Activated CD4-positive, alpha-beta T cell treated with anti-CD3 and anti-CD28 coated beads, Interleukin-2, amount 10 ng/mL, durations not matched to agents 24 days and 14 days (primary cell): ENCODE data around the gene SRGAP3. TPM values are rescaled to one million over a fixed set of nuclear protein-coding genes. Genes with fewer than 3 reads are reported as not detected.

Source experiments
- DNase-seq: peaks from one replicate; pipeline ENCODE4 v3.0.0; 2022
- H3K27ac Mint-ChIP-seq: one replicate; pipeline ENCODE4 v1.8.0; 2022; ENCODE audit warnings: mild to moderate bottlenecking, mixed read lengths
- H3K27me3 Mint-ChIP-seq: one replicate; pipeline ENCODE4 v1.8.0; 2022; ENCODE audit warnings: mixed read lengths
- H3K36me3 Mint-ChIP-seq: one replicate; pipeline ENCODE4 v1.8.0; 2022; ENCODE audit warnings: low read depth, mild to moderate bottlenecking, mixed read lengths
- H3K4me1 Mint-ChIP-seq: one replicate; pipeline ENCODE4 v1.8.0; 2021; ENCODE audit warnings: mixed read lengths
- H3K4me3 Mint-ChIP-seq: one replicate; pipeline ENCODE4 v1.8.0; 2022; ENCODE audit warnings: mild to moderate bottlenecking, moderate library complexity, mixed read lengths
- H3K9me3 Mint-ChIP-seq: one replicate; pipeline ENCODE4 v1.8.0; 2021; ENCODE audit warnings: mixed read lengths
- intact Hi-C: fragments of 100-400 bp; cut with micrococcal nuclease; formaldehyde crosslinking; loops from one replicate; pipeline ENCODE4 v1.15.1; 2023
- total RNA-seq: library from RNA; stranded (reverse); gene quantifications from 2 replicates; pipeline ENCODE4 v1.2.3, GENCODE V29; 2022

SRGAP3 gene
- total RNA-seq, 1 donor from 2014 or later = 0.40 TPM

DNA sequence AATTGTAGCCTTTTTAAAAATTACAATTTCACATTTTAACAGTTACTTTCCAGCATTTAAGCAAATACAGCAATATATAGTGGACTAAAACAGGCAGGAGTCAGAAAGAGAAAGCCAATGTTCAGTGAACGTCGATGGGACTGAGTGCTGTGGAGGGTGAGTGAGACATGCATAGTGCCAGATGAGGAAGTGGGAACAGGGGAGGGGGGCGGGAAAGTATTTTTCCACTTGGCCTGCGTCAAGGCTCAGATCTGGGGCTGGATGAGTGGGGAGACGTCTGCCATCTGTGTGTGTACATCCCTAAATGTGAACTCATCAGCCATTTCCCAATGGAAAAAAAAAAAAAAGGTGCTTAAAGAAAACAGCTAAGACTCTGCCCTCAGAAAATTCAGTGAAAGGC, 266.9 kb downstream of the SRGAP3 start:
- Mint-ChIP-seq H3K27me3 (peaks cover 12% of the 10 kb centered on the region), H3K4me3 (no peak overlapping the region), H3K4me1 (peaks cover 3% of the 10 kb centered on the region), H3K36me3 (no peaks in the 10 kb centered on the region), H3K9me3 (no peaks in the 10 kb centered on the region), H3K27ac (no peak overlapping the region)
- intact Hi-C loops = no loop called here
- DNase-seq = no peak

DNA sequence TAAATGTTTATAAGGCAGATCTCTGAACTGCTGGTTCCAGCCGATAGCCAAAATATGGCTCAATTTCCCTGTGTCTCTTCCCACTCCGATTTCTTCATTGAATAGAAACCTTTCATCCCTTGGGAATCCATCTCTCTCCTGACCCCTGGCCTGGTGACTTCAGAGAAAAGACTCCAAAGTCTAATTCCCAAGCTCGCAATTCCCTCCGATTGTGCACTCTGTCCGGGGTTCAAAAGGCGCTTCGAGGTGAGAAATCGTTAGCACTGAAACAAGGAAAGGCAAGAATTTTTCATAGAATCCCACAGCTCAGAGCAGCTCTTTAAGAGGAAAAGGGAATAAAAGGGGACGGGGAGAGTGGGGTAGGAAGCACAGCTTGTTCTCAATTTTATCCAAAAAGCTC, 267.7 kb downstream of the SRGAP3 start:
- no peak for DNase-seq
- H3K4me3 Mint-ChIP-seq = no peak overlapping the region
- peaks cover 12% of the 10 kb centered on the region for H3K27me3 Mint-ChIP-seq
- H3K9me3 Mint-ChIP-seq = no peaks in the 10 kb centered on the region
- intact Hi-C loops = no loop called here
- H3K27ac Mint-ChIP-seq = no peak overlapping the region
- H3K4me1 Mint-ChIP-seq = peaks cover 3% of the 10 kb centered on the region
- H3K36me3 Mint-ChIP-seq = no peaks in the 10 kb centered on the region

DNA sequence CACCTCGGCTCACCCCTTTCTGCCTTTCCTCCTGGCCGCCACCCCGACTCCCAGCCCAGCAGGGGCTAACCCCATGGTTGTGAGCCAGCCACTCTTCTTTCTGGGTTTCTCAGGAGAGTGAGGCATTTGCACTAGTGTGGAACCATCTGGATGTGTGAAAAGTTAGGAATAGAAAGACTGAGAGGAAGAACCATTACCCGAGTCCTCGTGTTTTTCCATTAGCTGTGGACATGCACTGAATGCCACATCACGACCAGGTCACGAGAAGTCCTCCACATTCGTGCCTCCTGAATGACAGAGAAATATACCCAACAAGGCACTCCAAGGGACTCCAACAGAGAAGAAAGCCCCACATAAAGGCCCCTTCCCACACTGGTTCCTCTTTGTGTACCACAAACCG, 268.1 kb downstream of the SRGAP3 start:
- Mint-ChIP-seq H3K27ac (no peak overlapping the region), H3K4me3 (no peak overlapping the region), H3K36me3 (no peaks in the 10 kb centered on the region), H3K9me3 (no peaks in the 10 kb centered on the region), H3K27me3 (peaks cover 12% of the 10 kb centered on the region), H3K4me1 (peaks cover 3% of the 10 kb centered on the region)
- intact Hi-C loops = no loop called here
- DNase-seq = no peak

DNA sequence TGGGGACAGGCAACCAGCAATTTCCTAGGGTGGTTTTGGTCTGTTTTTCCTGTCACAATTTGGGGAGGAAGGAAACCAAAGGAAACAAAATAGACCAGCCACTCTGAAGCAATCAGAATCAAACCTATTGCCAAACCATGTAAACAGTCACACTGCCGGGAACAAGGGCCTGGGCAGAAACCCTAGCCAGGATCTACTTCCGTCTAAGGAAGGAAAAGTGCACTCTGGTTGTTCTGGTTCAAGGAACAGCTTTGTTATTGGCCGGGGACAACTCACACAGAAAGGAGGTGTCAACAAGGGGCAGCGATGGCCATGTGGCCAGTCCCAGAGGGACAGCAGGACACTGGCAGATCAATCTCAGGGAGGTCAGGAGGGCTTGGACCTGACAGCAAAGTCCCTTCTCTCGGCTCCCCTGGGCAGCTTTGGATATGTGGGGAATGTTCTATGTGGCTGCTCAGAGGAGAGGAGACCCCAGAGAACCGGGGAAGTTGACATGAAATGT, 268.6 kb downstream of the SRGAP3 start:
- no peak overlapping the region for H3K27ac Mint-ChIP-seq
- peaks cover 12% of the 10 kb centered on the region for H3K27me3 Mint-ChIP-seq
- H3K4me3 Mint-ChIP-seq = no peak overlapping the region
- intact Hi-C loops = no loop called here
- peaks cover 3% of the 10 kb centered on the region for H3K4me1 Mint-ChIP-seq
- no peaks in the 10 kb centered on the region for H3K9me3 Mint-ChIP-seq
- DNase-seq = no peak
- no peaks in the 10 kb centered on the region for H3K36me3 Mint-ChIP-seq

DNA sequence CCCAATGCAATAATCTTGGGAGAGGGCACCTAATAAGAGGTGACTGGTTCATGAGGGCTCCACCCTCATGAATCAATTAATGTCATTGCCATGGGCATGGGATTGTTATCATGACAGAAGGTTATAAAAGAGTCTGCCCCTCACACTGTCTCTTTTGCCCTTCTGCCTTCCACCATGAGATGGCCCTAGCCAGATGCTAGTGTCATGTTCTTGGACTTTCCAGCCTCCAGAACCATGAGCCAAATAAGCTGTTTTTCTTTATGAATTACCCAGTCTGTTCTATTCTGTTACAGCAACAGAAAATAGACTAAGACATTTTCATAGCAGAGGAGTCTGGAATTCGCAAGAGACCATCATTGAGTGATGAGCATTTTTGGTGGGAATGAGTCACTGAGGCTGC, 270.2 kb downstream of the SRGAP3 start:
- intact Hi-C loops = loop anchor here (10.0 kb wide), 1 partner anchor 526 kb away; no protein-coding TSS in a partner anchor
- Mint-ChIP-seq H3K4me1 (peaks cover 3% of the 10 kb centered on the region), H3K27me3 (peaks cover 12% of the 10 kb centered on the region), H3K36me3 (no peaks in the 10 kb centered on the region), H3K9me3 (no peaks in the 10 kb centered on the region), H3K4me3 (no peak overlapping the region), H3K27ac (no peak overlapping the region)
- no peak for DNase-seq

DNA sequence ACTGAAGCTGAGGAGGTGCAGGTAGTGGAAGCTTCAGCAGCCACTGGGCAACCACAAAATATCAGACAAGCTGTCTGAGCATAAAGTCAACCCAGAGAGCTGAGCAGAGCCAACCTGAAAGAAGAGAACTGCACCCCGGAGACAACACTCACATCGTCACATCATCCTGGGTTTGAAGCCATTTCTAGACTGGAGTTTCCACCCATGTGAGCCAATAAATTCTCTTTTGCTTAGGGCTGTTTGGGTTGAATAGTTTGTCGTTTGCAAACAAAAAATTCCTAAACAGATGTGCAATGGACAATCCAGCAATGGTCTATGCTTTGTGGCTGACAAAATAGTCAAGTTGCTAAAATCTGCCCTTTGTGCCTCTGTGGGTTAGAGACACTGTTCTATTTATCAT, 270.9 kb downstream of the SRGAP3 start:
- no peak overlapping the region for H3K27ac Mint-ChIP-seq
- intact Hi-C loops = loop anchor here (10.0 kb wide), 1 partner anchor 526 kb away; no protein-coding TSS in a partner anchor
- H3K4me3 Mint-ChIP-seq = no peak overlapping the region
- peaks cover 3% of the 10 kb centered on the region for H3K4me1 Mint-ChIP-seq
- no peak for DNase-seq
- no peaks in the 10 kb centered on the region for H3K9me3 Mint-ChIP-seq
- H3K36me3 Mint-ChIP-seq = no peaks in the 10 kb centered on the region
- peaks cover 12% of the 10 kb centered on the region for H3K27me3 Mint-ChIP-seq

DNA sequence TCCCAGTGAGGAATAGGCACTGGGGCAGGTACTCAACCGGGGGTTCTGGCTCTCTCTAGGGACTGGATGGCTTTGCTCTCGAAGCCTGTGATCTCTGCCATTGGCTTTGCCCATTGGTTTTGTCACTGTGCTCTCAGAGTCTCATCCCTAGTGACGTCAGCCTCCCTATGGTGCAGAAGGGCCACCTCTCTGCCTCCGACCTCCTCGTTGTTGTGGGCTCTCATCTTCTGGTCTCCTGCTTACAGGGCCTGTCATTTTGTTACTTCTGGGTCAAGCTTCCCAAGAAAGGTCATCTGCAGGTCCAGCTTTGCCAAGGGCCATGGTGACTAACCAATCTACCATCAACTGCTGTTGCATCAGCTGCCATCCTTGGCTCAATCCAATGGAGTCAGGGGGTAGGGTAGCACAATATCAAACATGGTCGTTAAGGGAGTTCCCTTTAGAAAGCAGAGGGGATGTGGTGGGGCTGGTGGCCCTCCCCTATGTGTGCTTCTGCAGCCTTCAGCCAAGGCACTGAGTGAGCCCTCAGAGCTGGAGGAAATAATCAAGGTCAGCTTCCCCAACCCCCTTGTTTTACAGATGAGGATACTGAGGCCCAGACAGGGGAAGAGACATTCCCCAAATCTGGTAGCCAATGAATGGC, 272.8 kb downstream of the SRGAP3 start:
- H3K4me1 Mint-ChIP-seq = no peaks in the 10 kb centered on the region
- no peak overlapping the region for H3K4me3 Mint-ChIP-seq
- intact Hi-C loops = loop anchor here (10.0 kb wide), 1 partner anchor 528 kb away; no protein-coding TSS in a partner anchor
- H3K27ac Mint-ChIP-seq = no peak overlapping the region
- no peaks in the 10 kb centered on the region for H3K36me3 Mint-ChIP-seq
- no peaks in the 10 kb centered on the region for H3K9me3 Mint-ChIP-seq
- DNase-seq = no peak
- H3K27me3 Mint-ChIP-seq = peaks cover 8% of the 10 kb centered on the region

DNA sequence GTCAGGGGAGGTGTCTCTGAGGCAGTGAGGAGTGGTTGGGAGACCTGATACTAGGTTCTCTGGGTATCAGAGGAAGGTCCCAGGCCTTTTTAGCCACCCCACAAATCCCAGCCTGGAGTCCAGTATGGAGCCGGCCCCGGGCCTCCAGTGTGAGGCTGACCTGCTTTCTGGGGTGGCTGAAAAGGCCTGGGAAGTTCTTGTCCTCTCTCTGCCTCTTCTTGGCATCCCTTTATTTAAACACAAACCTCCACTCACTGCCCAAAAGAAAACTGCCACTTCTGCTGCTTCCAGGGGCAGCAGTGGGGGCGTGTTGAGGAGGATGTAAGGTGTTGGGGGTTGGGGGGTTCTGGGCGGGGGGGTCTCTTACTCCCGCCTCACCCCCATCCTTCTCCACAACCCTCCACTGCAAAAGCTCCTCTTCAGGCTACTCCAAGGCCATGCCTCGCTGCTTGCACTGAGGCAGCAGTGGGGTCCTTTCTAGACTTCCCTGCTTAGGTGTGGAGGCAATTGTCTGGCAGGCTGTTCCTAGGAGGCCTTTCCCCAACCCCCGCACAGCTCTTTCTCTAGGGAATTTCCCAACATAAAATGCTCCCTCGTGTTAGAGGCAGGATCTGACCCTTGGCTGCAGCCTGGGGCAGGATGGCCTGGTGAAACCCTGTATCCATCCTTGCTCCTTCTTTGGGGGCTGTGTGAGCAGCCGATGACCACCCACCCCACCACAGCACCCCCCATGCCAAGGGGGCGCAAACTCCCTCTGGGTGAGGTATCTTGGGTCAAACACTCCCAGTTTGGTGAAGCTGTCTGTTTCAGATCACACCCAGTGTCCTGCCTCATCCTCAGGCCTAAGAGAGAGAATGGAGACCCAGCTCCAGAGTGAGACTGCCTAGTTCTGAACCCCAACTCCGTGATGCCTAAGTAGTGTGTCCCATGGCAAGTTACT, 274.1 kb downstream of the SRGAP3 start:
- Mint-ChIP-seq H3K27me3 (peaks cover 4% of the 10 kb centered on the region), H3K36me3 (no peaks in the 10 kb centered on the region), H3K4me3 (no peak overlapping the region), H3K9me3 (no peaks in the 10 kb centered on the region), H3K27ac (no peak overlapping the region), H3K4me1 (peaks cover 5% of the 10 kb centered on the region)
- intact Hi-C loops = loop anchor here (10.0 kb wide), 1 partner anchor 529 kb away; no protein-coding TSS in a partner anchor
- DNase-seq = no peak

DNA sequence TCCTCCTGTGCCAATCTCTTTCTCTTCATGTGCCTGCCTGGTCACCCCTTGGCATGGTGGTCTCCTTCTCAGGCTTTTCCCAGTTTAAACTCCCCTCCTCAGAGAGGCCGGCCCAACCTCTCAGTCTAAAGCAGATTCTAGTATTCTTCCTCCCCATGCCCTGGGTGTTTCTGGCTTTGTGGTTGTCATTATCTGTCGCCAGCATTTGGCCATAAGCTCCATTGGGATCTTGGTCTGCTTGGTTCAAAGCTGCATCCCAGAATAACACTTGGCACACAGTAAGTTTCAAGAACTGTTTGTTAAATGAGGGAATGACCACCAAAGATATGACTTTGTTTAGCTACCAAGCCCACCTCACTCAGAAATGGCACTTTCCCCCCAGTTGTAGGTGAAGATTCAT, 275.0 kb downstream of the SRGAP3 start:
- DNase-seq = no peak
- Mint-ChIP-seq H3K4me3 (no peak overlapping the region), H3K27ac (no peak overlapping the region), H3K36me3 (no peaks in the 10 kb centered on the region), H3K4me1 (peaks cover 5% of the 10 kb centered on the region), H3K9me3 (no peaks in the 10 kb centered on the region), H3K27me3 (no peaks in the 10 kb centered on the region)
- intact Hi-C loops = loop anchor here (10.0 kb wide), 1 partner anchor 530 kb away; no protein-coding TSS in a partner anchor

DNA sequence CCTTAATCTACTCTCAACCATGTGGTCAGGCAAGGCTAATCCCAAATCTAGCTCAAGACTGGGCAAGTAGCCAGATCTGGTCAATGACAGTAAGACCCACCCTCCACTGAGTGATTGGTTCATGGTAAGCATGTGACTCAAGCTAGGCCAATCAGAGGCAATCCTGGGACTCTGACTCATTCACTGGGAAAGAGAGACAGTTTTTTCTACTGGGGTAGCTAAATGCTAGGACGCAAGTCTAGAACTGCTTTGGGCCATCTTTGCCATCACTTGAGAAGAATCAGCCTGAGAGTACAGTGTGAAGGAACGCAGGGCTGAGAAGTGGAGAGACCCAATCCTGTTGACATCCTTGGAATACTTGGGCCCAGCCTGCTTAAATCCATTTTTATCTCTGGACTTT, 276.8 kb downstream of the SRGAP3 start:
- H3K27ac Mint-ChIP-seq = no peak overlapping the region
- intact Hi-C loops = loop anchor here (10.0 kb wide), 1 partner anchor 532 kb away; no protein-coding TSS in a partner anchor
- H3K27me3 Mint-ChIP-seq = peaks cover 6% of the 10 kb centered on the region
- H3K4me3 Mint-ChIP-seq = no peak overlapping the region
- H3K9me3 Mint-ChIP-seq = no peaks in the 10 kb centered on the region
- H3K36me3 Mint-ChIP-seq = no peaks in the 10 kb centered on the region
- DNase-seq = no peak
- peaks cover 5% of the 10 kb centered on the region for H3K4me1 Mint-ChIP-seq

DNA sequence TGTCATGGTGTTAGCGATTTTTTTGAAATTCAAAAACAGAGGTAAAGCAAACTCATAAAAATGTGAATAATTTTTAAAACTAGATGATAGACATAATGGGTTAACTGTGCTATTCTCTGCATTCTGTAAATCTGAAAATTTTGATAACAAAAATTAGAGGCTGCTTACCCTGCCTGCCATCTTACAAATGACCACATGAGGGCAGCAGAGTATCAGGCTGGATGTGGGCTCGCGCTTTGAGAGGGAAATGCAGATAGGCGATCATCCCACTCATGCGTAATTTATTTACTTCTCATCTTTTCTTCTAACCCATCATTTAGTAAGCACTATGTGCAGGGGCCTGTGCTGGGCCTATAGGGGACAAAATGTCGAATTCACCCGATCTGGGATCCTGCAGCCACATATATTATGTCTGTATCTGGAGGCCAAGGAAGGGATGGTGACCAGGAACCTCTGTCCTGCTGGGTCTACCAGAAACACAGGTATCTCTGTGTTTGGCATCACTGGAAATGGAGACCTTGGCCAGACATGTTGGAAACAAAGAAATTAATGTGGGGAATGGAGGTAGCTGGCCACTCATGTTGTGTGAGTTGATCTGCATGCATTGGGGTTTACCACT, 278.4 kb downstream of the SRGAP3 start:
- intact Hi-C loops = loop anchor here (1.0 to 10.0 kb wide), 3 partner anchors 96 to 534 kb away; no protein-coding TSS in a partner anchor
- Mint-ChIP-seq H3K27me3 (peaks cover 6% of the 10 kb centered on the region), H3K4me1 (peaks cover 5% of the 10 kb centered on the region), H3K4me3 (no peak overlapping the region), H3K27ac (no peak overlapping the region), H3K36me3 (no peaks in the 10 kb centered on the region), H3K9me3 (no peaks in the 10 kb centered on the region)
- DNase-seq = peak; percentile 93

DNA sequence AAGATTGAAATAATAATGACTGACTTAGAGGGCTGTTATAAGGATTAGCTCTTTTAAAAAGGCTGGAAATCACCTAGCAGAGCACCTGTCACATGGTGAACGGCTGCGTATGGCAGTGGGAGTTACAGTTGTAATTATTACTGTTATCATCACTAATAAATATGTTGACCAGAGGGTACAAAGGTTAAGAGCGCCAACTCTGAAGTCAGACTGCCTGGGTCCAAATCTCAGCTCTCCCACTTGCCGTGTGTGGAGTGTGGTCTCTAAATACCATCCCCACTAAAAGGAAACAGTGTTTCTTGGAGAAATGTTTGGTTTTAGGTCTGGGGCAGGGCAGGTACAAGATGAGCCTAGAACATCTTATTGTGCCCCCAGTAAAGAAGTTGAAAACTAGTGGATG, 280.2 kb downstream of the SRGAP3 start:
- Mint-ChIP-seq H3K36me3 (no peaks in the 10 kb centered on the region), H3K9me3 (no peaks in the 10 kb centered on the region), H3K4me1 (peaks cover 5% of the 10 kb centered on the region), H3K4me3 (no peak overlapping the region), H3K27me3 (peaks cover 6% of the 10 kb centered on the region), H3K27ac (no peak overlapping the region)
- intact Hi-C loops = no loop called here
- DNase-seq = no peak

DNA sequence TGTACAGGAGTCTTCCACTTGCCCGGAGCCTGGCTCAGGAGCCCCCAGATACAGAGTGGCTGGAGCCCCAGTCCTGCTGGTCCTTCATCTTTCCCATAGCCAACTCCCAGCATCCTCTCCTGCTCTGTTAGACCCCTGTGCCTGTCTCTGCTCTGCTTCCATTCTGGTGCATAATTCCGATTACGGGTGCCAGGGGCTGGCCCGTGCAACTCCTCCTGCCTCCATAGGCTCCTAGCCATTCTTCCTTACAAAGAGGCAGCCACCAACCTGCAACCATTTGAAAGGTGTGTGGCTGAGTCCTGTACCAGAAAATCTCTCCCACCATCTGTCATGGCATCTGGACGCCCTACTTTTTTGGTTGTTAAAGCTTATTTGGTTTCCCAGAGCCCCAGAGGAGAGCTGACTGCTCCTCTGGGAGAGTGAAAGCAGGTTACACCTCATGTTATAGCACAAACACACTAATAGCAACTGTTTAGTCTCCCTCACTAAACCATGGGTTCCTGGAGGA, 281.0 kb downstream of the SRGAP3 start:
- intact Hi-C loops = no loop called here
- no peak overlapping the region for H3K4me3 Mint-ChIP-seq
- H3K36me3 Mint-ChIP-seq = no peaks in the 10 kb centered on the region
- H3K27ac Mint-ChIP-seq = no peak overlapping the region
- no peak for DNase-seq
- H3K9me3 Mint-ChIP-seq = no peaks in the 10 kb centered on the region
- peaks cover 9% of the 10 kb centered on the region for H3K4me1 Mint-ChIP-seq
- H3K27me3 Mint-ChIP-seq = peaks cover 6% of the 10 kb centered on the region
